GM12873 (cell line): Measurements from ENCODE around the gene BANF2.

Source experiments
- CTCF ChIP-seq: IDR thresholded peaks from 2 replicates; pipeline ENCODE4 v1.5.1; 2012; ENCODE audit warnings: low read depth, mild to moderate bottlenecking, moderate library complexity, low read length, control low read depth; ENCODE audit not compliant: insufficient read depth; ENCODE audit errors: missing control alignments

BANF2 gene

GRCh38 chr20:17766226-17766625 is 66.5 kb downstream of the BANF2 start:
- TF ChIP-seq CTCF, result no peak

GRCh38 chr20:17767624-17768023 is 67.9 kb downstream of the BANF2 start:
- no peak for TF ChIP-seq CTCF

- TF ChIP-seq CTCF, result no peak
Measured at GRCh38 chr20:17768271-17768670, 68.5 kb downstream of the BANF2 start.

- TF ChIP-seq CTCF, result no peak
Measured at GRCh38 chr20:17771206-17772004, 71.6 kb downstream of the BANF2 start.

- no peak for TF ChIP-seq CTCF
Measured at GRCh38 chr20:17772005-17772343, 72.2 kb downstream of the BANF2 start.

GRCh38 chr20:17773619-17774018 is 73.9 kb downstream of the BANF2 start:
- no peak for TF ChIP-seq CTCF

- TF ChIP-seq CTCF, result no peak
Measured at GRCh38 chr20:17775600-17775999, 75.8 kb downstream of the BANF2 start.
